H4 (cell line): Measurements from ENCODE around the gene FSTL1. TPM values are rescaled to one million over a fixed set of nuclear protein-coding genes. Genes with fewer than 3 reads are reported as not detected.

Experiments
- DNase-seq: peaks from one replicate; pipeline ENCODE4 v3.0.0-alpha.2; 2015; ENCODE audit warnings: low spot score
- total RNA-seq: library from RNA; depleted of rRNA; stranded (reverse); fragments of >200 nt; shearing (Covaris generic); gene quantifications from 2 replicates; pipeline ENCODE4 v1.2.3, GENCODE V29; 2014

Gene FSTL1
- total RNA-seq, 1 experiment from 2014 or later = 316 TPM

DNA sequence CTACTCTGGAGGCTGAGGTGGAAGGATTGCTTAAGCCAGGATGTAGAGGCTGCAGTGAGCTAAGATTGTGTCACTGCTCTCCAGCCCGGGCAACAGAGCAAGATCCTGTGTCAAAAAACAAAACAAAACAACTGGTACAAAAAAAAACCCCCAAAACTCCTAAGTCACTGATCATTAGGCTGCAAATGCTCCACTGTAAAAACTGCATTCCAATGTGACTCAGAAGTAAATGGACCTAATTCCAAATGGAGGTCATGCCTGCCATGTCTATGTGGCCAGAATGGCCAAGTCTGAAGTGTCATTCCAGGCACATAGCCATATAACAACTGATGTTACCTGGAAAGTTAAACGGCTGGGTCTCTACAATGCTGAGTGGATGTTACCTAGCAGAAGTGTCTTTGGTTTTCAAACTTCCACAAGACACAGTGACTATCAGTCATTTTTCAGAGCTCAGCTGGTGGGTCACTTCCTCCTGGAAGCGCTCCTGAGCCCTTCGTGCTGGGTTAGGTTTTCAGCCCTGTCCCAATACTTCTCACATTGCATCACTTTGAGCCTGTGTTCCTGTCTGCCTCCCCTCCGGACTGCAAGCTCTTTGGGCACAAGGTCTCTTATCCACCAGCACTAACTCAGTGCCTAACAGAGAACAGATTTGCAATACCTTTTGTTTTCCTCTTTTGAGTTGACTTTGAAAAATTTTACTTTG is 10.6 kb downstream of the FSTL1 start:
- no peak for DNase-seq

DNA sequence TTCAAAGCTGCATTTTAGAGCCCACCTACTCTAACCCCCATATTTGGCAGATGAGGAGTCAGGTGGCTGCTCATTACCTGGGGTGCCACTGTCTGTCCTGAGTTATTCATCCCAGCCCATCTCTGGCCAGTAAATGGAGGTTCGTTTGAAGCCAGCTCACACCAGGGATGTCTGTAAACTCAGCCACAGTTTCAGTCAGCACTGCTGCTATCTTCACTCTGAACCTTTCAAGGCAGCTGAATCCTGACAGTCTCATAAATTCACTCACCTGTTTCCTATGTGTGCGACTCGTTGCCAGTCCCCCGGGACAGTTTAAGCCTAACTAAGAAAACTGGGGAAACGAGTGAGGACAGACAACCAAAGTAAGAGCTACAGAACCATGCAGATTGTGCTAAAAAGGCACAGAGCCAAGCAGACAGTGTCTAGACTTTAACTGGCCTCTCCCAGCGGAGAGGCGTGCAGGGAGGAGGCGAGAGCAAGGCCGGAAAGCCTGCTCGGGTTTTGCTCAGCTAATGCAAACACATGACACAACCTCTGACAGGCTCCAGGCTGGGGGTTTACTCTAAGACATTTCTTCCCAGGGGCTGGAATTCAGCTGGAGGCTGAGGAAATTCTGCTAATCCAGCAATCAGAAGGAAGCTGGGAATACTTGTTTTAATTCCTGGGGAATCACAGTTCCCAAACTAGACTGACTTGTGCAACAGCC is 12.0 kb downstream of the FSTL1 start:
- no peak for DNase-seq

DNA sequence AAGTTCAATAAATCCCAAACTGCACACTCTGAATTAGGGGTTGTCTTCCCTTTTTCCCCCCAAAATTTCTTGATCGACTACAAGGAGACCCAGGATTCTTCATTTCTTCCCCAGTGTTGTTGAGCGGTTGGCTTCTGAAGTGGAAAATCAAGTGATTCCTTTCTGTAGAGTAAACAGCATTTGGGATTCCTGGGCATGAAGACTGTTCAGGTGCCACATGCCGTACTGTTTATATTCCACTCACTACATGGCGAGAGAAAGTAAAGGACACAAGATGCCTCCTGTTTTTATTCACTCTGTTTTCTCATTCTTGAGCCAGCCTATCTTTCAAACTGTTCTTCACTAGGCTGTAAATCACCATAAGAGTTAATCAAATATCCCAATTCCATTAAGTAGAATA is 12.6 kb downstream of the FSTL1 start:
- no peak for DNase-seq

DNA sequence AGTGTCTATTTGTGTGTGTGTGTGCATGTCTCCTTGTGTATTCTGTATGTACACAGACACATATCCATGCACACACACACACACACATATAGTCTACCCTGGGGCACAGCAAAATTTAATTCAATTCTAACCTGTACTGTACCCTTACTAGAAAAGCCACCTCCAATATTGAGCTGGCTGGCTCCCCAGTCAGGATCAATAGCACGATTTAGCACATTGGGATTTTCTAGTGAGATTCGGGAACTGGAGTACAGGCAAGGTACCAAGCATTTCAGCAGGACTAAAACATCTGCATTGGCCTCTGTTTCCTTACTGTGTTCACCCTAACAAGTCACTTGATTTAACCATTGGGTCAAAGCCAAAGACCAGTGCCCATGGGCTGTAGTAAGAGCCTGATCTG is 13.2 kb downstream of the FSTL1 start:
- DNase-seq = no peak

DNA sequence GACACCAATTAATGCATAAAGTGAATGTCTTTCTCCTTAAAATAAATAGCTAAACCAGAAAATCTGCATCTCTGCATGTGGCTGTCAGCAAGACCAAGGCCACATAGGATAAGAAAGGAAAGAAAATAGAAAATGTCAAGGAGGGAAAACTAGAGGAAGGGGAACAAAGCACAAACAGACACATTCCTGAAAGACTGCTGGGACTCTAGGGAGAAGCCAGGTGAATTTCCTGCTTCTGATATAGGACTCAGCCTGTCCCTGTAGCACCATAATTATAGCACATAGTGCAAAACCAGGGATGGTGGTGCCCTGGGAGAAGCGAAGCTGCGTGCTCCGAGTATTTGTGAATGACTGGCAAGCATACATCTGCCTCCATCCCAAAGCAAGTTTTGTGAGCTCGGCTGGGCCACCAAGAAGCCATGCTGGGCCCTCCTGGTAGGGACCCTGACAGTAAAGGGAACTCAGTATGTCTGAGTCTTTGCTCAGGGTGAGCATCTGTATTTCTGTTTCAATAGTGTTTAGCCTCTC is 14.2 kb downstream of the FSTL1 start:
- DNase-seq = no peak

DNA sequence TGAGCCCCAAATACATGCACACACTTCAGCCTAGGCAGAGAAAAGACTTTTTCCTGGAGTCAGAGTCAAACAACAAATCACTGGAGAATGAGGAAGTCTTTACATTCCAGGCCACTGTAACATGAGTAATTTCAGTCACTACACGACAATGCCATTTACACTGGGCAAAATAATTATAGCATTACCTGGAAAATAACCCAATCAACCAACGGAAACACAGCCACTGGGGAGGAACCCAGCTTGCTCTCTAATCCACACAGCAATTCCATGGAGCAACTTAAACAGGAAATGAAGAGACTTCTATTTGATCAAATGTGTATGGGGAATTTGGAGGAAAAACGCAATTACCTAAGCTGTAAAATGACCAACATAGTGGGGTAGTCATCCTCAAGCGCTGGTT is 15.2 kb downstream of the FSTL1 start:
- DNase-seq = peak; percentile 73

DNA sequence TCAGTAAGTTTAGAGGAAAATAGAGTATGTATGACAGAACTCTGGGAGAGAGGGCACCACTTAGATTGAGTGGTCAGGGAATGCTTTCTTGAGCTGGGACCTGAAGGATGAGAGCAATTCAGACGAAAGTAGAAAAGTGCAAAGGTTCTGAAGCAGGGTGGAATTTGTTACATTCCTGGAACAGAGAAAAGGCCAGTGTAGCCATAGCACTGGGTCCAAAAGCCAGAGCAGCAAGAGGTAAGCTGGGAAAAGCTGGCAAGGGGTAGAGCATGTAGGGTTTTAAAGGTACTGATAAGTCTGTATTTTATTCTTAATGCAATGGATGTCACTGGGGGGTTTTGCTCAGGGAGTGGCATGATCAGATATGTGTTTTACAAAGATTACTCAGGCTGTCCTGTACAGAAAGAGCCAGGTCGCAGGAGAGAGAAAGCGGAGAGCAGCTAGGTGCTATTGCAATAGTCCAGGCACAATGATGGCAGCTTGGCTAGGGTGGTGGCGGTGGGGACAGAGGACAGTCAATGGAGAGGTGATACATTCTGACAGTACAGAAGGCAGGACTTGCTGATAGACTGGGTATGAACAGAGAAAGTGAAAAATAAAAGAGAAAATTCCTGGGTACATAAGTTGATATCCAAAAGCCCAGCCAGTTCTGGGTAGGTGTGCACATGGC is 17.0 kb downstream of the FSTL1 start:
- DNase-seq = no peak

DNA sequence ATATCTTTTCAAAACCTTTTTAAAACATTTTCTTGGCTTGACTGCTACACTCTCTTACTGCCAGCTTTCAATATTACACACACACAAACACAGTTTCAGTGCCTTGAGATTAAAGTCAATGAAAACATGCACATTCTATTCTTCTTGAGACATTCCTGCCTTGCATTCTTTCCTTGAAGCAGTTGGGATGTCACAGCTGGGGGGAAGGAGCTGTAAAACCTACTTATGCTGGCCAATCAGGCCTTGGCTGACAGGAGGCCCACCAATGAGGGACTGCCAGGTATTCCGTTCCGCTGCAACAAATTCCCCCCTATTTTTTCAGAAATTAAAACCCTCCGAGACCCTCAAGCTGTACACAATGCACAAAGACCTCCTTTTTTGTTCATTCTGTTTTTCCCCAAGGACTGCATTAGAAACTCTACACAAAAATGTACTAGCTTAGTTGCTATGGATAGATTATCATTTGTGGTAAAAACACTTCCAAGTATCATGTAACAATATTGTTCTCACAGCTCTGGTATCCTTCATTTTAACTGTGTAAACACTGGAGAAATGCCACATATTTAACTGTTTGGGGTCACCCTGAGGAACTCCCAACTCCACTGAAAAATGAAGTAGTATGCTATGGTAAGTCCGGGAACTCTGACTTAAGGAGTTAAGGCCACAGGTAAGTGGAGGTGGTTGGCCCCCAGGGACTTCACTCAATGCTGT is 18.5 kb downstream of the FSTL1 start:
- DNase-seq = no peak

DNA sequence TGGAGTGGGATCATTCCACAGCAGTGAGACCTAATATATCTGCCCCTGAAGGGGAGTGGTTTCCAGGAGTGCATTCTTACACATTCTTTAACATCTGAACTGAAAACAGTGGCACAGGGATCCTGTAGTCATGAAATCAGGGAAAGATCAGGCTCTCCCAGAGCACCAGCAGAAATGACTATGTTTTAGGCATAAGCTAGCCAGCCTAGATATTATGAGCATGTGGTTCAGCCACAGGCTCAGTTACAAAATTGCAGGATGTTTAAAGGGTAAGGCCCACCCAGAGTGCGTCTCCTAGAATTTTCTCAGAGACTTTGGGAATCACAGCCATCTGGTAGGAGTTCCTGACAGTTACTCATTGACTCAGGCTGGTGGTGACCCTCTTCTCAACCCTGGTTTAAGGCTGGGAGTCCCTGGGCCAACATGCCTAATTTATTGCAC is 20.9 kb downstream of the FSTL1 start:
- no peak for DNase-seq

DNA sequence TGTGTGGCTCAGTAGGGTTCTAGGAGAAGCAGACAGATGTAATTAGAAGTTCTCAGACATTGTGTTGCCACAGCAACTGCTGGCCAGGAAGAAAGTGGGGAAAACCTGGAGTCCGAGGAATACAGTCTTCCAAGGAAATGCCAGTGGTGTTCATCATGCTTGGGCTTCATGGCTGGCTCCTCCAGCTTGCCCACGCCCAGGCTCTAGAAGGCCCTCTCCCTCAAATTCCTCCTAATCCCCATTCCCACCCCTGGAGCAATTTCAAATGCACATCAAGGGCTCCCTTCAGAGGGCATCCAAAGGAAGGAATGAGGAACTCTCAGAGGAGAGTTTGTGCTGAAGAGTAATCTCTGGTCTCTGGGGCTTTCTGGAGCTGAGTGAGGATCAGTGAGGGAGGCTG is 21.9 kb downstream of the FSTL1 start:
- DNase-seq = no peak

DNA sequence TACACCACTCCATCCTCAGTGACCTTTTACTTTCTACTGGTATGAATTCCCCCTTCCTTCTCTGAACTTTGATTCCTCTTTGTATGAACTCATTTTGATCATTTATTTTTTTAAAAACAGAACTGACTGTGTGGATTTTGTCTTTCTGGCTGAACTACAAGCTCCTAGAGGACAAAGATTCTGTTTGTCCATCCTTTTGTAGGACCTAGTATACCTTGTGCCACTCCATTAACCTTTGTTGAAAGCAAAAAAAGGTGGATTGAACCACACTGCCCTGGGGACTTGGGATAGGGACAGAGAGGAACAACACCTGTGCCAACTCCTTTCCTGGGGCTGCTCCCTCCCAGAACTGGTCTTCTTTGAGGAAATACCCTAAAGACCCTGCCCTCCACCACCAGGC is 23.6 kb downstream of the FSTL1 start:
- no peak for DNase-seq

DNA sequence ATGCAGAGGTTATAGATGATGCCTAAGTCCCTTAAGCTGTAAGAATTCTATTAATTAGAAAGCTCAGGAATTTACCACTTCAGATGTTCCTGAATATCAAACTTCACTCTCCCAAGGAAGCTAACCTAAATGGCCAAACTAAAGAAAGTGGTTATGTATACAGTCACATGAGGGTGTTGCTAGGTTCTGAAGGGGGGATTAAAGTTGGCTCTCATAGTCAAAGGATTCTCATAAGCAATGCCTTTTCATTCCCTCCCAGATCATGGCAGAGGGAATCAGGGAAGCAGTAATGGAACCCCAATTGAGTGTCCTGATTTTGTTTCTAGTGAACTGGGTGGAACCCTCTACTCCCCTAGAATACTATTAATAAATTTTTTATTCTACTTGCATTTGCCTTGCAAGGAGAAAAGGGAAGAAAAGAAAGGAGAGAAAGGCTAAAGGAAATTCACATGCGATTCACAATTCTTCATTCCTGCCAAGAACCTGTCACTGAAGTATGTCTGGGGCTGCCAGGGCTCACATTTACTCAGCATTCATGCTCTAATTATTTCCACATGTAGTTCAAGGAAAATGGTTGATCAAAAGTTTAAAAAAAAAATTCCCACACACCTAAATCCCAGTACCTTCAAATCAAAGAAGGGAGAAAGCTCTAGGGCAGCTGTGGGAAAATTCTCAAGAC is 25.1 kb downstream of the FSTL1 start:
- no peak for DNase-seq

DNA sequence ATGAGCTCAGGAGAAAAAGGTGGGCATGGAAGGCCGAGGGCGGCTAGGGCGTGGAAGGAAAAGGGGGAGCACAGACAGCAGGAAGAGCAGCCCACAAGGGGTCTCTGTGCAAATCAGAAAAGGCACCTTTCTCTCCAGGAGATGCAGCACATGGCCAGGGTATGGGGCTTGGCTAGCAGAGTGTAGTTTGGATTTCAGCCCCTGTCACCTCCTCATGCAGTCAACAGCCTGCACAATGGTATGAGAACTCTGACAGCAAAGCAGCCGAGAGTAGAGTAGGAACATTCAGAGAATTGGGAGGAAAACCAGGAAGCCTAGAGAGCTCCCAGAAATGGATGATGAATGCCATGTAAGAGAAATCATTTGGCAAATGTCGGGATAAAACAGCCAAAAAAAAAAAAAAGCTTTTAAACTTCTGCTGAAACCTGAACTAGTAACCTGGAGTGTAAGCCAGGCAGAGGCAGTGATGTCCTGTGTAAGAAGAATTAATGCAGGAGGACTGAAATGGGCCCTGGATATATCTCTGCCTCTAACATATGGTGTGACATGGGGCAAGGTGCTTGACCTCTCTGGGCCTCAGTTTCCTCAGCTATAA is 25.7 kb downstream of the FSTL1 start:
- DNase-seq = no peak

DNA sequence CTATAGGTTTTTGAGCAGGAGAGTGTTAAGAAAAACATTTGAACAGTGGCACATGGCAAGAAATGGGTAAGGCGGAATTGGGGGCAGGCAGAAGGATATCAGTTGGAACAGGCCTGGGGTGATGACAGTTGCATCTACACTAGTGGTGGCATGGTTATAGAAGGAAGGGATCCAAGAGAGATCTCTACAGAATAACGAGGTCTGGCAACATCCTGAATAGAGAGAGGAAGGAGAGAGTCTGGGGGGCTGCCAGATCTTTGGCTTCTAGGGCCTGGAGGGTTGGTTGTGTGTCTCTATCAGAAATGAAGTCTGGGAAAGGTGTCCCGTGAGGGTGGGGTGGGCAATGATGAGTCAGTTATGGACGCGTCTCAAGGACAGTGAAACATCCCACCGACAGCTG is 26.3 kb downstream of the FSTL1 start:
- DNase-seq = no peak

DNA sequence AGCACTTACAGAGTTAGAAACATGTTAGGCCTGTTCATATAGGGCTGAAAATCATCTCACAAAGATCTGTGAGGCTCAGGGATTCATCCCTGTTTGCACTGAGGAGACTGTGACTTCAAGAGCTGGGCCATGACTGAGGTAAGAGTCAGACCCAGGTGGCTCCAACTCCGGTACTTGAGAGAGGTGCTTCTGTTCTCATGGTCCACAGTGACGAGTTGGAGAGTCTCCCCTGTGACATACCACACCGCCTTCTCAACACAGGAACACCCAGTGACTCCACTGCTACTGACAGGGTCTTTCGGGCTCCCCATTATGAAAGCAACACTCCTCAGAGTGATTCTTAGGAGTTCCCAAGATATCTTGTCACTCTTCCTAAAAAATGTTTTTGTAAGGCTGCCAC is 27.4 kb downstream of the FSTL1 start:
- DNase-seq = no peak

DNA sequence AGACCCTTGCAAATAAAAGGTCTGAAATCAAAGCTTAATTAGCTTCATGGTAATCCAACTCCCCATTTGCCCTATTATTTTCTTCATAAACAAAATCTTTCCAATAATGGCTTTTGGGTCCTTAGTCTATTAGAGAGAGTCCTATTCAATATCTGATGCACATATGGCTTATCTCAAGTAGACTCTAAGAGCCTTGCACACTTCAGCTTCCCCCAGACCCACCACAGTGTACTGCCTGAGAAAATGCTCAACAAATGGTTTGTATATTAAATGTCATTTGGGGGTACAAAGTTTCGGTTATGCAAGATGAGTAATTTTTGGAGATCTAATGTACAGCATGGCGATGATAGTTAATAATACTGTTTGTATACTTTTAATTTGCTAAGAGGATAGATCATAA is 28.9 kb downstream of the FSTL1 start:
- no peak for DNase-seq

DNA sequence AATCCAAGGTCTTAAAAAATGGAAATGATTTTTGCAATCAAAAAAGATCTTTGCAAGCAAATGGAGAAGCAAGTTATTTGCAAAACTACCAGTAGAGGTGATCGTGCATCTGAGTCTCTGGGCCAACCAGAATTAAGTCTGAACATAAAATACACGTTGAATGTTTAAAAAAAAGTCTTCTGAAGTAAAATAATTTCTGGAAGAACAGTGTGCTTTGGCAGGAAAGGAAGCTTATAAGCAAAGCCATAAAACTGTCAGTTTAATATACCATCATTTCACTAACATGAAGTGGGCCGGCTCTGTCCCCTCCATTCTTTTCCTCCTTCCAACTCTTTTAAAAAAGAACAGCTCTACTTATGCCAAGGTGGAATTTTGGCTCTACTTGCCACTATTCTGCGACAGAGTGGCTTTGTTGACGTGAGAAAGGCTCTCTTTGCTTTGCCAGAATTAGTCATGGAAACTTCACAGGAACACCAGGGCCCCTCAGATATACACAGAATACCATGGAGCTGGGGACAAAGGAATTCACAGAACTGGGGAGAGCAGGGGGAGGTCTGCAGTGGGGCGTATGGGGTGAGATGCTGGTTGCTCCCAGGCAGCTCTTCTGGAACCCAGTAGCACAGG is 29.8 kb downstream of the FSTL1 start:
- DNase-seq = no peak

DNA sequence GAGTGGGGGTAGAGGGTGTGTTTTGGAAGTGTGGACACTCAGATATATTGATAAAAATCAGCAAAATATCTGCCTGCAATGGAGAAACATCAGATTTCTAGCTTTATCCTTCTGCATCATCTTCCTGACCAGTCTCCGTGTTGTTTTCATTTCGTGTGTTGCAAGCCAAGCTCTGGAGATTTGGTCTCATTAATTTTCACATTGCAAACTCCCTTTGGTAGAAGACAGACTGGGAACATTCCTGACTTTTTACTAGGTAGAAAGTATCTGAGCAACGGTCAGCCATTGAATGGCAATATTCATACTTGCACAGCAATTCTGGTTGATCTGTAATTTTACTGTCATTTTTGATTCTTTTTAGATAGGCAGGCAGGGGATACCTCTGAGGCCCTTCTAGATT is 30.4 kb downstream of the FSTL1 start:
- DNase-seq = no peak

DNA sequence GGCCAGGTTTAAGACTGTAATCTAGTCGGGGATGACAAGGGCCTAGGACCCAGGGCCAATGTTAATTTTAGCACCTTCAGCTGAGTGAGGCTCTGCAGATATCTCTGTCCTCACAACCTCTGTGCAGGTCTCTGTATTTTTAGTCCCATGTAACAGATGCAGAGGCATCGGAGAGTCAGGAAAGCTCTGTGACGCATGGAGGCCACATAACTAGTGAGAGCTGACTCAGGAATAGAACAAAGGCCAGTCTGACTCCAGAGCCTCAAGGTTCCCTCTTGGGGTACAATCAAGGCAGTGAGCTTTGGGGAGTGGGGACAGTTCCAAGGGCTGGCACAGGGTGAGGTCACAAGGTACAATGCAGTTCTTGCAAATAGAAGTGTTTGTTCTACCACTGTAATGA is 31.0 kb downstream of the FSTL1 start:
- no peak for DNase-seq

DNA sequence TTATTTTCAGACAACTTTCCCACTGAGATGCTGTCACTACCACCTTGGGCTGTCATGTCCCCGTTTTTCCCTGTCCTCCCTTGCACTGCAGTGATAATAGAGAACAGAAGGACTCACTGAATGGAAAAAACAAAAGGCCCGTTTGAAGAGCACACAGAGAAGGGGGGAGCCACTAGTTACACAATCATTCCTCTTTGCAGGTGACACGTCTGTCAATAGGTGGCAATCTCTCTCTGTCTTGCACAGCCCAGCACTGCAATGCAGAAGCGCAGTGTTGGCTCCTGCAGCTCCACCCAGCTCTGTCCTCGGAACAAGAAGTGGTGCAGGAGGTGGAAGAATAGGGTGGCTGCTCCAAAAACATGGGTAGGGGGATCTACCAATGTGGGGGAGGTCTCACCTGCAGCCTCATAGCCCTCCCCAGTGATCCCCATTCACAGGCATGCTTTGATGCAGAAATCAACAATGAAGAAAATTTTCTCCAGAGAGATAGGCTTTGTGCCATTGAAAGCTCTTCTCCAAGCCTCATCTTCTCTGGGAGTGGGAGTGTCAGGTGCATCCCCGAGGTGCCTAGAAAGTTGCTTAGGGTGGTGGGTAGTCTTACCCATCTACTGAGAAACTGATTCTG is 31.8 kb downstream of the FSTL1 start:
- DNase-seq = peak; percentile 65
